ENCODE results near the gene TENM3. TPM values are rescaled to one million over a fixed set of nuclear protein-coding genes. Genes with fewer than 3 reads are reported as not detected.

TENM3 gene
- total and polyA plus RNA-seq, 2 donors from 2014 or later: 0.58 to 6.8 TPM

DNA sequence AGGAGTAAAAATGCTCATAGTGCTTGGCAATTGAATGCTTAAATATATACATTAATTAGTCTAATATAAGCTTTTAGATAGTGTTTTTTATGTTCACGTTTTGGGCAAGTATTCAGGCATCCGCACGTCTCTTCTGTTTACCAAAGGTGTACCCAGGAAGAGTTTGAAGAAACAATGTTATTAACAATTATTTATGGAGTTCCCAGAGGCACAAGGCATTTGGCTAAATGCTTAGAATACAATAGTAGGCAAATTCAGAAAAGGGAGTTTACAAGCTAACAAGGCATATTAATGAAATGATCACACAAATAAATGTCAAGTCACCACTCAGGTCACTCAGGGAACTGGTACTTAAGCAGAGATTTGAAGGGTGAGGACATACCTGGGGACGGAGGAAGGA, 294.8 kb downstream of the TENM3 start:
- H3K4me1 ChIP-seq (ENCODE audit: control insufficient read depth in 2 of 3, insufficient read depth in 2 of 3, low read depth in 1 of 3, low read length in 3 of 3): peaks cover 0 to 4% (median 0%) of the 10 kb centered on the region in 3 donors
- no peaks in the 10 kb centered on the region for H3K27me3 ChIP-seq (ENCODE audit: control insufficient read depth, insufficient read depth, low read length)
- H3K4me3 ChIP-seq (ENCODE audit: low read length in 3 of 3): no peak overlapping the region
- no peak for TF ChIP-seq CTCF (IDR thresholded peaks at IDR 0.05; ENCODE audit: borderline replicate concordance, extremely low read depth, insufficient read depth)
- no peak for DNase-seq
- H3K27ac ChIP-seq (ENCODE audit: low read depth in 2 of 2, low read length in 2 of 2): no peak overlapping the region
- intact Hi-C loops (cut with DNase I): no loop called here
- H3K9ac ChIP-seq (ENCODE audit: low read length in 3 of 3): no peak overlapping the region
- no peak for FAIRE-seq
- no peaks in the 10 kb centered on the region for H3K9me3 ChIP-seq (ENCODE audit: control insufficient read depth in 2 of 3, insufficient read depth in 1 of 3, low read length in 3 of 3)
- no peaks in the 10 kb centered on the region for H3K36me3 ChIP-seq (ENCODE audit: control insufficient read depth in 2 of 3, insufficient read depth in 3 of 3, low read length in 3 of 3)

- H3K9ac ChIP-seq (ENCODE audit: low read length in 3 of 3): no peak overlapping the region
- no peak for TF ChIP-seq CTCF (IDR thresholded peaks at IDR 0.05; ENCODE audit: borderline replicate concordance, extremely low read depth, insufficient read depth)
- intact Hi-C loops (cut with DNase I): no loop called here
- FAIRE-seq (no peak), DNase-seq (no peak)
- no peaks in the 10 kb centered on the region for H3K36me3 ChIP-seq (ENCODE audit: control insufficient read depth in 2 of 3, insufficient read depth in 3 of 3, low read length in 3 of 3)
- H3K9me3 ChIP-seq (ENCODE audit: control insufficient read depth in 2 of 3, insufficient read depth in 1 of 3, low read length in 3 of 3): no peaks in the 10 kb centered on the region
- peaks cover 0 to 4% (median 0%) of the 10 kb centered on the region in 3 donors for H3K4me1 ChIP-seq (ENCODE audit: control insufficient read depth in 2 of 3, insufficient read depth in 2 of 3, low read depth in 1 of 3, low read length in 3 of 3)
- no peak overlapping the region for H3K4me3 ChIP-seq (ENCODE audit: low read length in 3 of 3)
- H3K27me3 ChIP-seq (ENCODE audit: control insufficient read depth, insufficient read depth, low read length): no peaks in the 10 kb centered on the region
- H3K27ac ChIP-seq (ENCODE audit: low read depth in 2 of 2, low read length in 2 of 2): no peak overlapping the region
These were observed 297.3 kb downstream of the TENM3 start for GRCh38 chr4:182540496-182540895.

DNA sequence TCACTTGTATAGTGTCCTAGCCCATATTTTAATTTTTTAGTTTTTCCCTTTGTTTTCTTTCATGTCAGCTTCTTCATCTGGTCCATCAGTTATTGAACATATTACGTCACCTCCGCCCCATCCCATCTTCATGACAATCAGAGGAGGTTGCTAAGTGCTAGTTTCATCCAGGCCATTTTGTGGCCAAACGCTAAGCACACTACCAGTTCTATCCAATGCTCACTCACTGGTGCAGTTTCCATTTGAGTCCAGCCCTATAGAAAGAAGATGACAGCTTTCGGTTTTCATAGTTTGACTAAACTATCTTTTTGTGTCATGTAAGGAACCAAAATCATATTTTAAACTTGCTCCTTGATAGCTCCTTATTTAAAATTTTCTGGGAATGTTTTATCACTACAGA, 304.2 kb downstream of the TENM3 start:
- H3K27me3 ChIP-seq (ENCODE audit: control insufficient read depth, insufficient read depth, low read length): no peaks in the 10 kb centered on the region
- TF ChIP-seq CTCF (IDR thresholded peaks at IDR 0.05; ENCODE audit: borderline replicate concordance, extremely low read depth, insufficient read depth): no peak
- no peak overlapping the region for H3K27ac ChIP-seq (ENCODE audit: low read depth in 2 of 2, low read length in 2 of 2)
- FAIRE-seq (no peak), DNase-seq (no peak)
- H3K9me3 ChIP-seq (ENCODE audit: control insufficient read depth in 2 of 3, insufficient read depth in 1 of 3, low read length in 3 of 3): no peaks in the 10 kb centered on the region
- no peak overlapping the region for H3K4me3 ChIP-seq (ENCODE audit: low read length in 3 of 3)
- H3K9ac ChIP-seq (ENCODE audit: low read length in 3 of 3): no peak overlapping the region
- intact Hi-C loops (cut with DNase I): no loop called here
- no peaks in the 10 kb centered on the region for H3K4me1 ChIP-seq (ENCODE audit: control insufficient read depth in 2 of 3, insufficient read depth in 2 of 3, low read depth in 1 of 3, low read length in 3 of 3)
- no peaks in the 10 kb centered on the region for H3K36me3 ChIP-seq (ENCODE audit: control insufficient read depth in 2 of 3, insufficient read depth in 3 of 3, low read length in 3 of 3)

DNA sequence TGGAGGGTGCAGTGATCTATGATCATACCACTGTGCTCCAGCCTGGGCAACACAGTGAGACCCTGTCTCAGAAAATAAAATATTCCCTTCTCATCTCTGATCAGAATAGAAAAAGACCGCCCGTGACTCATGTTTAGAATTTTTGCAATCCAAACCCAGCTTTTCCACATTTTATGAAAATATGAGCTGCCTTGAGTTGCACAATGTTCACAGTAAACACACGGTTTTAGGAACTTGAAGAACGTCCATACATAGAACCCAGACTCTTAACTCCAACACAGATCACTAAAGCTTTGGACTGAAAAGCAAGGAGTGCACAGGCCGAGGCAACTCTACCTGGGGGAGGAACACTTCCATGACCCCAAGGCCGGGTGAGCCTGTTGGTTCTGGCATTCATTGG, 305.0 kb downstream of the TENM3 start:
- DNase-seq (no peak), FAIRE-seq (no peak)
- Histone ChIP-seq H3K9ac (ENCODE audit: low read length in 3 of 3) (no peak overlapping the region), H3K4me3 (ENCODE audit: low read length in 3 of 3) (no peak overlapping the region), H3K27ac (ENCODE audit: low read depth in 2 of 2, low read length in 2 of 2) (no peak overlapping the region), H3K27me3 (ENCODE audit: control insufficient read depth, insufficient read depth, low read length) (no peaks in the 10 kb centered on the region), H3K4me1 (ENCODE audit: control insufficient read depth in 2 of 3, insufficient read depth in 2 of 3, low read depth in 1 of 3, low read length in 3 of 3) (no peaks in the 10 kb centered on the region), H3K36me3 (ENCODE audit: control insufficient read depth in 2 of 3, insufficient read depth in 3 of 3, low read length in 3 of 3) (no peaks in the 10 kb centered on the region), H3K9me3 (ENCODE audit: control insufficient read depth in 2 of 3, insufficient read depth in 1 of 3, low read length in 3 of 3) (no peaks in the 10 kb centered on the region)
- TF ChIP-seq CTCF (IDR thresholded peaks at IDR 0.05; ENCODE audit: borderline replicate concordance, extremely low read depth, insufficient read depth): no peak
- intact Hi-C loops (cut with DNase I): no loop called here
